Endothelial cell of umbilical vein (primary cell): ENCODE data around the gene DMRTC2. TPM values are rescaled to one million over a fixed set of nuclear protein-coding genes. Genes with fewer than 3 reads are reported as not detected.

ENCODE experiments used
- BruUV-seq: library from RNA; stranded (reverse); fragments of 400-500 nt; replicated peaks from 2 replicates; lab custom pipeline; 2021; lab: Mats Ljungman, UMichigan
- CTCF ChIA-PET: fragments of 300-600, 350-600 bp; sonication (Branson Sonifier 250); formaldehyde crosslinking; loops from one replicate; lab custom pipeline; 2021; ENCODE audit warnings: antibody characterized with exemption, inconsistent platforms; lab: Charles Lee
- POLR2A ChIA-PET: fragments of 300-600, 350-600 bp; sonication (Branson Sonifier 250); formaldehyde crosslinking; loops from one replicate; lab custom pipeline; 2021; ENCODE audit warnings: antibody characterized with exemption, inconsistent platforms; lab: Charles Lee
- DNase-seq: peaks from one replicate; pipeline ENCODE4 v3.0.0-alpha.2; 2011; ENCODE audit warnings: low read depth, low spot score
- FAIRE-seq: peaks from 2 replicates; lab custom pipeline; 2011; peaks lifted over from hg19 to GRCh38; lab: Jason Lieb, UNC
- H2AFZ ChIP-seq: 2 replicates; pipeline ENCODE4 v1.6.0; 2012; ENCODE audit warnings: low read depth, low read length, control low read depth, inconsistent platforms
- H3K27ac ChIP-seq: 2 replicates; pipeline ENCODE4 v1.5.1; 2011; ENCODE audit warnings: low read depth, mild to moderate bottlenecking, control low read depth, low read length, moderate library complexity; ENCODE audit not compliant: insufficient read depth
- H3K27me3 ChIP-seq, 2 experiments: 2 replicates each; pipeline versions ENCODE4 v1.6.0 to v1.6.1; 2011; ENCODE audit warnings: low read length in 2 of 2, mixed read lengths in 1 of 2; ENCODE audit not compliant: control insufficient read depth in 2 of 2, insufficient read depth in 2 of 2
- H3K36me3 ChIP-seq, 2 experiments: 2 replicates in 1 of 2; 3 replicates in 1 of 2; pipeline ENCODE4 v1.5.1; 2011; ENCODE audit warnings: low read length in 2 of 2, mild to moderate bottlenecking in 1 of 2, moderate library complexity in 1 of 2; ENCODE audit not compliant: control insufficient read depth in 2 of 2, insufficient read depth in 2 of 2; ENCODE audit errors: extremely low read depth in 1 of 2
- H3K4me1 ChIP-seq: 3 replicates; pipeline ENCODE4 v1.5.1; 2011; ENCODE audit warnings: mild to moderate bottlenecking, low read length; ENCODE audit not compliant: control insufficient read depth, insufficient read depth; ENCODE audit errors: extremely low read depth
- H3K4me2 ChIP-seq: 2 replicates; pipeline ENCODE4 v1.6.1; 2011; ENCODE audit warnings: low read length, control low read depth, mixed read lengths; ENCODE audit not compliant: insufficient read depth
- H3K4me3 ChIP-seq, 3 experiments: fragments of 200-600 bp in 1 of 3; sonication (generic), shearing (Covaris generic) in 1 of 3; replicated peaks in 1 of 3; 2 replicates each; pipeline ENCODE4 v1.5.1; 2011 to 2016; ENCODE audit warnings: control low read depth in 3 of 3, low read length in 3 of 3, mild to moderate bottlenecking in 2 of 3, inconsistent platforms in 1 of 3, low read depth in 1 of 3, moderate library complexity in 1 of 3; ENCODE audit not compliant: insufficient read depth in 1 of 3
- H3K79me2 ChIP-seq: 2 replicates; pipeline ENCODE4 v1.6.0; 2012; ENCODE audit warnings: low read length, inconsistent platforms; ENCODE audit not compliant: control insufficient read depth, insufficient read depth
- H3K9ac ChIP-seq: replicated peaks from 2 replicates; pipeline ENCODE3; 2011; ENCODE audit warnings: low read length, control low read depth; ENCODE audit not compliant: insufficient read depth; ENCODE audit errors: extremely low read depth
- H3K9me1 ChIP-seq: replicated peaks from 3 replicates; pipeline ENCODE4 v1.6.0; 2011; ENCODE audit warnings: mild to moderate bottlenecking, low read length; ENCODE audit not compliant: control insufficient read depth, insufficient read depth; ENCODE audit errors: extremely low read depth
- H3K9me3 ChIP-seq: replicated peaks from 2 replicates; pipeline ENCODE4 v1.5.1; 2012; ENCODE audit warnings: low read length, inconsistent platforms; ENCODE audit not compliant: control insufficient read depth, insufficient read depth
- H4K20me1 ChIP-seq: replicated peaks from 2 replicates; pipeline ENCODE3; 2011; ENCODE audit warnings: mild to moderate bottlenecking, low read length; ENCODE audit not compliant: control insufficient read depth, insufficient read depth; ENCODE audit errors: extremely low read depth
- CTCF ChIP-seq, 2 donors: IDR thresholded peaks; 1 replicate in 1 of 2; 2 replicates in 1 of 2; pipeline ENCODE4 v1.5.1; 2011; ENCODE audit warnings: low read length in 2 of 2, mild to moderate bottlenecking in 2 of 2, moderate library complexity in 2 of 2, control low read depth in 1 of 2, inconsistent platforms in 1 of 2, low read depth in 1 of 2; ENCODE audit not compliant: insufficient read depth in 1 of 2; ENCODE audit errors: extremely low read depth in 1 of 2
- EZH2 ChIP-seq: IDR thresholded peaks from 2 replicates; pipeline ENCODE4 v1.6.1; 2012; ENCODE audit warnings: borderline replicate concordance, low read depth, mild to moderate bottlenecking, moderate library complexity, low read length, inconsistent platforms; ENCODE audit not compliant: severe bottlenecking
- FOS ChIP-seq: IDR thresholded peaks from 2 replicates; pipeline ENCODE4 v1.6.1; 2011; ENCODE audit warnings: mild to moderate bottlenecking, low read length, moderate library complexity, borderline replicate concordance; ENCODE audit not compliant: insufficient read depth
- MYC ChIP-seq: IDR thresholded peaks from one replicate; pipeline ENCODE4 v1.6.1; 2011; ENCODE audit warnings: mild to moderate bottlenecking, low read depth, low read length
- POLR2AphosphoS5 ChIP-seq: IDR thresholded peaks from 2 replicates; pipeline ENCODE4 v1.6.1; 2012; ENCODE audit warnings: low read depth, mild to moderate bottlenecking, control low read depth, low read length, moderate library complexity; ENCODE audit not compliant: insufficient read depth
- dilution Hi-C: fragments of 300-500 bp; cut with MboI; formaldehyde crosslinking; loops from one replicate; pipeline ENCODE4 v1.15.0; 2019; ENCODE audit warnings: low sequenced_read_pairs; ENCODE audit not compliant: extremely low pct_ligation_motif_present
- intact Hi-C: fragments of 100-400 bp; cut with micrococcal nuclease; formaldehyde crosslinking; loops from one replicate; pipeline ENCODE4 v1.10.0; 2022
- polyA plus RNA-seq, 4 experiments: library from polyadenylated mRNA; depleted of rRNA in 3 of 4; stranded (reverse) in 3 of 4; unstranded in 1 of 4; fragments of >200 nt; gene quantifications; 2 replicates each; pipeline versions ENCODE4 v1.2.1 to v1.2.3, GENCODE V29; 2011 to 2012; ENCODE audit warnings: missing spikeins in 1 of 4
- total RNA-seq: library from RNA; stranded (reverse); gene quantifications from 2 replicates; pipeline ENCODE4 v1.2.3, GENCODE V29; 2021

The DMRTC2 gene
- total and polyA plus RNA-seq, 2 donors (not counting 3 experiments of a cell fraction or from before 2014, with no cell fraction given), result not detected

- H3K9ac ChIP-seq, result no peak overlapping the region
- CTCF ChIA-PET, result interaction anchor here (1.4 to 3.8 kb wide), 3 partner anchors 19 to 61 kb away, joined by 5 to 17 read pairs (median 9); no protein-coding TSS in a partner anchor
These were observed 30.9 kb upstream of the DMRTC2 start for GRCh38 chr19:41813911-41814310.

GRCh38 chr19:41815301-41815700 lies 29.5 kb upstream of the DMRTC2 start:
- Histone ChIP-seq H3K4me3 (no peak overlapping the region), H4K20me1 (no peaks in the 10 kb centered on the region), H3K9me1 (no peaks in the 10 kb centered on the region), H3K9ac (no peak overlapping the region), H3K4me1 (no peaks in the 10 kb centered on the region), H2AFZ (no peak overlapping the region), H3K79me2 (no peaks in the 10 kb centered on the region), H3K27ac (no peak overlapping the region), H3K36me3 (no peaks in the 10 kb centered on the region), H3K4me2 (no peak overlapping the region), H3K27me3 (no peaks in the 10 kb centered on the region), H3K9me3 (no peaks in the 10 kb centered on the region)
- dilution Hi-C loops (no loop called here), intact Hi-C loops (no loop called here)
- TF ChIP-seq POLR2AphosphoS5 (no peak), EZH2 (no peak), FOS (no peak), MYC (no peak)
- ChIA-PET CTCF (interaction anchor here (3.8 kb wide), 1 partner anchor 23 kb away, joined by 17 read pairs; no protein-coding TSS in a partner anchor), POLR2A (no interaction called here)
- DNase-seq (no peak), FAIRE-seq (no peak)
- BruUV-seq, result no TSS peak

More at GRCh38 chr19:41813911-41814310, 30.9 kb upstream of the DMRTC2 start:
- no peaks in the 10 kb centered on the region for H3K36me3 ChIP-seq
- no peaks in the 10 kb centered on the region for H3K4me1 ChIP-seq
- DNase-seq, result no peak
- FAIRE-seq, result no peak
- TF ChIP-seq CTCF (IDR thresholded peaks at IDR 0.05; ENCODE audit: extremely low read depth in 1 of 2, insufficient read depth in 1 of 2, low read depth in 1 of 2, low read length in 2 of 2) (no peak), EZH2 (no peak), POLR2AphosphoS5 (no peak)
- dilution Hi-C loops (no loop called here), intact Hi-C loops (no loop called here)
- H4K20me1 ChIP-seq, result no peaks in the 10 kb centered on the region
- no peak overlapping the region for H2AFZ ChIP-seq
- no peak overlapping the region for H3K4me3 ChIP-seq
- no peaks in the 10 kb centered on the region for H3K9me1 ChIP-seq
- BruUV-seq, result no TSS peak
- no peaks in the 10 kb centered on the region for H3K27me3 ChIP-seq
- no peak overlapping the region for H3K27ac ChIP-seq
- H3K9me3 ChIP-seq, result no peaks in the 10 kb centered on the region
- no peak overlapping the region for H3K4me2 ChIP-seq
- POLR2A ChIA-PET, result no interaction called here
- H3K79me2 ChIP-seq, result no peaks in the 10 kb centered on the region
